ENCODE results near the gene CCDC13. TPM values are rescaled to one million over a fixed set of nuclear protein-coding genes. Genes with fewer than 3 reads are reported as not detected.

The CCDC13 gene
- total and polyA plus RNA-seq, 10 of the 15 experiments (the other 5 are each of a cell fraction or from before 2014, with no cell fraction given): 0.13 to 0.81 (median 0.30) TPM; not detected in 4

- no peaks in the 10 kb centered on the region for H3K36me3 ChIP-seq (ENCODE audit: control insufficient read depth in 2 of 2, insufficient read depth in 2 of 2, low read length in 1 of 2)
- POLR2A ChIA-PET: interaction anchor here (1.0 to 2.0 kb wide), 4 partner anchors 8 to 213 kb away, joined by 4 to 14 read pairs (median 4); partner anchors contain the start of gene SS18L2
- no peaks in the 10 kb centered on the region for H4K20me1 ChIP-seq (ENCODE audit: control insufficient read depth, insufficient read depth)
- H3K27ac ChIP-seq (ENCODE audit: control insufficient read depth, insufficient read depth): peak within 1 kb of the TSS; percentile 66
- CTCF ChIA-PET: interaction anchor here (0.6 to 3.3 kb wide), 10 partner anchors 11 to 222 kb away, joined by 3 to 15 read pairs (median 4); partner anchors contain the start of gene SEC22C
- SMC1A ChIA-PET (ENCODE audit: uncharacterized antibody, unreplicated experiment): interaction anchor here (0.9 to 1.6 kb wide), 4 partner anchors 10 to 19 kb away, joined by 3 to 5 read pairs (median 4); no protein-coding TSS in a partner anchor
- H3K79me2 ChIP-seq (ENCODE audit: control insufficient read depth, insufficient read depth, low read length): peaks cover 38% of the 10 kb centered on the region
- FAIRE-seq (peak; percentile 83), ATAC-seq (peak; percentile 99), DNase-seq (ENCODE audit: low read depth, low spot score) (peak; percentile 79)
- H3K4me1 ChIP-seq (ENCODE audit: control insufficient read depth, insufficient read depth, low read length): no peaks in the 10 kb centered on the region; the same call in 1 of the 2 replicates
- H2AFZ ChIP-seq (ENCODE audit: control insufficient read depth, low read depth, low read length): peak within 1 kb of the TSS; percentile 93
- H3K4me3 ChIP-seq: peak within 1 kb of the TSS; percentile 87
- RAD21 ChIA-PET (ENCODE audit: unreplicated experiment): interaction anchor here (0.5 to 1.4 kb wide), 4 partner anchors 20 to 78 kb away, joined by 3 to 6 read pairs (median 4); no protein-coding TSS in a partner anchor
- in situ Hi-C loops (cut with MboI) (no loop called here), intact Hi-C loops (cut with micrococcal nuclease; ENCODE audit: unreplicated experiment) (no loop called here)
- H3K4me2 ChIP-seq (ENCODE audit: control insufficient read depth, insufficient read depth): peak within 1 kb of the TSS; percentile 92
- no peaks in the 10 kb centered on the region for H3K9me3 ChIP-seq (replicated peaks; ENCODE audit: control insufficient read depth, insufficient read depth, low read length)
- under 1% methylated on average over 56 of the region's 63 CpGs for WGBS (ENCODE audit: insufficient coverage, insufficient replicate concordance, low lambda C conversion rate, missing lambda C conversion rate)
- H3K9ac ChIP-seq (ENCODE audit: control insufficient read depth, insufficient read depth, low read length): peak within 1 kb of the TSS; percentile 74
- no peaks in the 10 kb centered on the region for H3K27me3 ChIP-seq (replicated peaks in 1 of 2; ENCODE audit: control insufficient read depth in 2 of 2, insufficient read depth in 2 of 2, low read length in 1 of 2)
- BruUV-seq (replicated peaks): no TSS peak
- TF ChIP-seq, protein P1, sequence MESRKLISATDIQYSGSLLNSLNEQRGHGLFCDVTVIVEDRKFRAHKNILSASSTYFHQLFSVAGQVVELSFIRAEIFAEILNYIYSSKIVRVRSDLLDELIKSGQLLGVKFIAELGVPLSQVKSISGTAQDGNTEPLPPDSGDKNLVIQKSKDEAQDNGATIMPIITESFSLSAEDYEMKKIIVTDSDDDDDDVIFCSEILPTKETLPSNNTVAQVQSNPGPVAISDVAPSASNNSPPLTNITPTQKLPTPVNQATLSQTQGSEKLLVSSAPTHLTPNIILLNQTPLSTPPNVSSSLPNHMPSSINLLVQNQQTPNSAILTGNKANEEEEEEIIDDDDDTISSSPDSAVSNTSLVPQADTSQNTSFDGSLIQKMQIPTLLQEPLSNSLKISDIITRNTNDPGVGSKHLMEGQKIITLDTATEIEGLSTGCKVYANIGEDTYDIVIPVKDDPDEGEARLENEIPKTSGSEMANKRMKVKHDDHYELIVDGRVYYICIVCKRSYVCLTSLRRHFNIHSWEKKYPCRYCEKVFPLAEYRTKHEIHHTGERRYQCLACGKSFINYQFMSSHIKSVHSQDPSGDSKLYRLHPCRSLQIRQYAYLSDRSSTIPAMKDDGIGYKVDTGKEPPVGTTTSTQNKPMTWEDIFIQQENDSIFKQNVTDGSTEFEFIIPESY (IDR thresholded peaks at IDR 0.05): no peak
- no peak for TF ChIP-seq CTCF (IDR thresholded peaks at IDR 0.05 in 2 of 3, conservative IDR thresholded peaks at IDR 0.05 in 1 of 3; ENCODE audit: control insufficient read depth in 2 of 3, extremely low read depth in 1 of 3, insufficient read depth in 1 of 3, low read depth in 3 of 3, low read length in 3 of 3)
- TF ChIP-seq CBX5 (IDR thresholded peaks at IDR 0.05; ENCODE audit: low read depth): no peak
- no peak for TF ChIP-seq CUX1 (IDR thresholded peaks at IDR 0.05; ENCODE audit: insufficient replicate concordance, low read depth, low read length)
- no peak for TF ChIP-seq IRF4 (IDR thresholded peaks at IDR 0.05; ENCODE audit: low read depth, low read length)
- TF ChIP-seq PRDM15 (CRISPR knock-in tag; IDR thresholded peaks at IDR 0.05): no peak
- TF ChIP-seq RBBP5 (conservative IDR thresholded peaks at IDR 0.05): no peak
- no peak for TF ChIP-seq MYB (IDR thresholded peaks at IDR 0.05; ENCODE audit: borderline replicate concordance, low read depth, low read length)
Measured at GRCh38 chr3:42804106-42804830, 31.2 kb upstream of the CCDC13 start, which contains the start of gene HIGD1A. TSS of gene HIGD1A (minus strand) at chr3:42804490. CDS start at chr3:42794253, 10,237 bp downstream.

All from GM12878 (cell line).